Sigmoid colon (tissue), 7 donors: ENCODE data around the gene LGALSL. TPM values are rescaled to one million over a fixed set of nuclear protein-coding genes. Genes with fewer than 3 reads are reported as not detected.

ENCODE experiments used
- DNase-seq: peaks from one replicate; pipeline ENCODE4 v3.0.0-alpha.2; 2019
- H3K27ac ChIP-seq, 4 donors: fragments of 200-600 bp; sonication (generic); one replicate each; pipeline ENCODE4 v1.5.1; 2016 to 2019; ENCODE audit warnings: mild to moderate bottlenecking in 1 of 4
- H3K27me3 ChIP-seq, 3 donors: fragments of 200-600 bp; sonication (generic); one replicate each; pipeline ENCODE4 v1.5.1; 2019; ENCODE audit warnings: mild to moderate bottlenecking in 1 of 3
- H3K36me3 ChIP-seq, 4 donors: fragments of 200-600 bp; sonication (generic); one replicate each; pipeline ENCODE4 v1.5.1; 2016 to 2019
- H3K4me1 ChIP-seq, 4 donors: fragments of 200-600 bp; sonication (generic); one replicate each; pipeline ENCODE4 v1.5.1; 2017 to 2019
- H3K4me3 ChIP-seq, 4 donors: fragments of 200-600 bp; sonication (generic); one replicate each; pipeline ENCODE4 v1.5.1; 2017 to 2019; ENCODE audit warnings: mild to moderate bottlenecking in 2 of 4, moderate library complexity in 1 of 4
- H3K9me3 ChIP-seq, 4 donors: fragments of 200-600 bp in 3 of 4; sonication (generic) in 3 of 4; one replicate each; pipeline versions ENCODE4 v1.5.1 to v1.6.1; 2013 to 2019
- EP300 ChIP-seq, 4 donors: sonication (generic); formaldehyde crosslinking; IDR thresholded peaks; one replicate each; pipeline ENCODE4 v1.6.1; 2017; ENCODE audit warnings: antibody characterized with exemption in 4 of 4
- POLR2A ChIP-seq, 2 donors: fragments of 450-650 bp; IDR thresholded peaks; one replicate each; pipeline ENCODE4 v1.6.1; 2016; ENCODE audit warnings: antibody characterized with exemption in 2 of 2, mild to moderate bottlenecking in 2 of 2, moderate library complexity in 2 of 2
- POLR2AphosphoS5 ChIP-seq, 4 donors: sonication (generic); formaldehyde crosslinking; IDR thresholded peaks; one replicate each; pipeline ENCODE4 v1.6.1; 2017; ENCODE audit warnings: antibody characterized with exemption in 4 of 4
- WGBS, 2 donors: extraction: QIAGEN DNeasy Blood & Tissue Kit; methylation state at CpG; one replicate each; pipeline ENCODE4 v1.1.7; 2013; 5-methylcytosine and 5-hydroxymethylcytosine counted together
- intact Hi-C: fragments of 100-400 bp; cut with DNase I; formaldehyde crosslinking; loops from one replicate; pipeline ENCODE4 v1.15.1; 2023
- polyA plus RNA-seq, 3 donors: library from polyadenylated mRNA; stranded (reverse); fragments of 200-250 nt; gene quantifications; one replicate each; pipeline ENCODE4 v1.2.3, GENCODE V29; 2013
- total RNA-seq, 4 donors: library from RNA; depleted of rRNA; stranded (reverse); fragments of >200 nt; gene quantifications; one replicate each; pipeline ENCODE4 v1.1.0, GENCODE V29; 2016
- TF ChIP-seq, protein P1 (sequence below), 4 experiments: fragments of 450-650 bp in 3 of 4; fragments of 200-600 bp in 1 of 4; IDR thresholded peaks; one replicate each; pipeline ENCODE4 v1.5.1; 2016 to 2019; ENCODE audit warnings: antibody characterized with exemption in 4 of 4, mild to moderate bottlenecking in 3 of 4, moderate library complexity in 2 of 4
- donor health status: healthy with polysubstance abuse.
- donor health status: Bipolar disorder and iron deficiency.
- donor health status: healthy.

The LGALSL gene
- total and polyA plus RNA-seq, 7 donors, result 7.1 to 36.0 (median 10.4) TPM

DNA sequence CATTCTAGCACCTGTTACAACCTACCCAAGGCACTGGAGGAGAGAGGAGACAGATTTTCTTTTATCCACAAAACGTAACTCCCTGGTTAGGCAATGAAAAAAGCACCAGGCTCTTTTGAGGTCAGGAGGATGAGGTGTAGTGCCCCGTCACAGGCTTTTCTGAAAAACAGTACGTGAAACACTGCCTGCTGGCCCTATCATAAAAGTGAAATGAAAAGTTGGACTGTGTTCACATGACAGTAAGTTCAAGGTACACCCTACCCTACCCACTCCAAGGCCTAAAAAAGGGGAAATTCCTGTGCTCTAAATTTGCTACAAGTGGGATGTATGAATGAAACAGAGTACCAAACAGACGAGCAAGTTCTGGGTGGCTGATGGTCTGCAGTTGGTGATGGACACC lies 17.6 kb downstream of the LGALSL start:
- Histone ChIP-seq H3K4me1 (no peaks in the 10 kb centered on the region), H3K4me3 (no peak overlapping the region), H3K27me3 (no peaks in the 10 kb centered on the region), H3K36me3 (no peaks in the 10 kb centered on the region), H3K9me3 (no peaks in the 10 kb centered on the region), H3K27ac (no peak overlapping the region)
- intact Hi-C loops, result no loop called here
- 27 to 71% methylated on average over 4 of the region's 4 CpGs for WGBS, 2 donors
- no peak for DNase-seq
- no peak for TF ChIP-seq POLR2A (IDR thresholded peaks at IDR 0.05)
- TF ChIP-seq POLR2AphosphoS5 (IDR thresholded peaks at IDR 0.05), result no peak
- no peak for TF ChIP-seq EP300 (IDR thresholded peaks at IDR 0.05)
- TF ChIP-seq, protein P1, sequence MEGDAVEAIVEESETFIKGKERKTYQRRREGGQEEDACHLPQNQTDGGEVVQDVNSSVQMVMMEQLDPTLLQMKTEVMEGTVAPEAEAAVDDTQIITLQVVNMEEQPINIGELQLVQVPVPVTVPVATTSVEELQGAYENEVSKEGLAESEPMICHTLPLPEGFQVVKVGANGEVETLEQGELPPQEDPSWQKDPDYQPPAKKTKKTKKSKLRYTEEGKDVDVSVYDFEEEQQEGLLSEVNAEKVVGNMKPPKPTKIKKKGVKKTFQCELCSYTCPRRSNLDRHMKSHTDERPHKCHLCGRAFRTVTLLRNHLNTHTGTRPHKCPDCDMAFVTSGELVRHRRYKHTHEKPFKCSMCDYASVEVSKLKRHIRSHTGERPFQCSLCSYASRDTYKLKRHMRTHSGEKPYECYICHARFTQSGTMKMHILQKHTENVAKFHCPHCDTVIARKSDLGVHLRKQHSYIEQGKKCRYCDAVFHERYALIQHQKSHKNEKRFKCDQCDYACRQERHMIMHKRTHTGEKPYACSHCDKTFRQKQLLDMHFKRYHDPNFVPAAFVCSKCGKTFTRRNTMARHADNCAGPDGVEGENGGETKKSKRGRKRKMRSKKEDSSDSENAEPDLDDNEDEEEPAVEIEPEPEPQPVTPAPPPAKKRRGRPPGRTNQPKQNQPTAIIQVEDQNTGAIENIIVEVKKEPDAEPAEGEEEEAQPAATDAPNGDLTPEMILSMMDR (IDR thresholded peaks at IDR 0.05), result no peak

DNA sequence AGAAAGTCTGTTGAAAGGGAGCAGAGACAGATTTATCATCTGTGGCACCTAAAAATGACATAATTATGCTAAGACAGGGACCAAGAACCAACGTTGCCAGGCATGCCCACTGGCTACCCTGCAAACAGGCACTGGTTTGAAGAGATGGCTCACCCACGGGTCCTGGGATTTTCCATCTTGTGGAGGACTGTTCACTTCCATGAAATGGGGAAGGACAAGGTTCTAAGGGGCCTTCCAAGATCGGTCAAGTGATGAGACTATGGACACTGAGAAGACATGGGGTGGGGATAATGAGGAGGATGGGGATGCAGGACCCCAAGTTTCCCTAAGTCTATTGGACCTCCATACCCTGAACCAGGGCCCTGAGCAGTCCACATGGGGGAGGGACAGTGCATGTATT lies 18.9 kb downstream of the LGALSL start:
- intact Hi-C loops, result no loop called here
- no peak overlapping the region for H3K4me3 ChIP-seq
- TF ChIP-seq POLR2AphosphoS5 (IDR thresholded peaks at IDR 0.05) (no peak), EP300 (IDR thresholded peaks at IDR 0.05) (no peak), POLR2A (IDR thresholded peaks at IDR 0.05) (no peak)
- TF ChIP-seq, protein P1 (IDR thresholded peaks at IDR 0.05), result no peak
- no peak overlapping the region for H3K27ac ChIP-seq
- 84 to 90% methylated on average over 3 of the region's 3 CpGs for WGBS, 2 donors
- no peaks in the 10 kb centered on the region for H3K27me3 ChIP-seq
- no peaks in the 10 kb centered on the region for H3K9me3 ChIP-seq
- no peaks in the 10 kb centered on the region for H3K36me3 ChIP-seq
- no peaks in the 10 kb centered on the region for H3K4me1 ChIP-seq
- no peak for DNase-seq

DNA sequence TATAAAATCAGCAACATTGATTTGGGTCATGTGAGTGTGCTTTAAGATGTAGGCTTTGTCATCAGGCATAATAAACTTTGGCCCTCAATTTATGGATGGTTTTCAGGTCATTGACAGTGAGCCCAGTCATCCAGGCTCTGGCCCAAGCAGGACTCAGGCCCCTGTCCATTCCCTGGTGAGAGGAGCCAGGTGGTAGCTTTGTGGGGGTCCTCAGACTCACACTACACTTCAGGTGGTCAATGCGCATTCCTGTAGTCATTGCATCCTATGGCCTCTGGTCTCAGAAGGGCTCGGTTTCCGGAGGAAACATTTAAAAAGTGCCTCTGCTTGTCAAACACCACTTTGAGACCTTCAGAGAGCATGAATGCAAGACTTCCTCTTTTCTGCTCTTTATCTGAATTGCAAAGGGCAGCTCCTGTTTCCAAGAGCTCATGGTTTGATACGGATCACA lies 20.2 kb downstream of the LGALSL start:
- Histone ChIP-seq H3K4me3 (no peak overlapping the region), H3K4me1 (no peaks in the 10 kb centered on the region), H3K27ac (no peak overlapping the region), H3K27me3 (no peaks in the 10 kb centered on the region), H3K9me3 (no peaks in the 10 kb centered on the region), H3K36me3 (no peaks in the 10 kb centered on the region)
- no peak for DNase-seq
- TF ChIP-seq EP300 (IDR thresholded peaks at IDR 0.05), result no peak
- TF ChIP-seq, protein P1 (IDR thresholded peaks at IDR 0.05), result no peak
- no peak for TF ChIP-seq POLR2AphosphoS5 (IDR thresholded peaks at IDR 0.05)
- no peak for TF ChIP-seq POLR2A (IDR thresholded peaks at IDR 0.05)
- intact Hi-C loops, result no loop called here
- WGBS, 2 donors, result 55 to 87% methylated on average over 4 of the region's 4 CpGs

DNA sequence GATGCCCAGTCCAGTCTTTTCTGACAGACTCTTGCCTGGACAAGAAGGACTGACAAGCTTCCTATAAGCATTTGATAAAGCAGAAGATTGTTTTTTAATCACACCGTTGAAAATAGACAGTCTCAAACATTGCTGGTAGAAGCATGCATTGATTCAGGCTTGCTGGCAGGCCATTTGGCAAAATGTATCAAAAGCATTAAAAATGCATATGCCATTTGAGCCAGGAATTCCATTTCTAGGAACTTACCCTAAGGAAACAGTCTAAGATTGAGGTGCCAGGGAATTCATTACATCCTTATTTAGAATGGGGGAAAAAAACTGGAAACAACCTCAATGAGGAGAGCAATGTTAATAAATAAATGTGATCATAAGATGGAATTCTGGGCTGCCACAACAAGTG lies 20.7 kb downstream of the LGALSL start:
- Histone ChIP-seq H3K36me3 (no peaks in the 10 kb centered on the region), H3K9me3 (no peaks in the 10 kb centered on the region), H3K27ac (no peak overlapping the region), H3K27me3 (no peaks in the 10 kb centered on the region), H3K4me3 (no peak overlapping the region), H3K4me1 (no peaks in the 10 kb centered on the region)
- 58 to 85% methylated on average over 1 of the region's 1 CpG for WGBS, 2 donors
- no peak for TF ChIP-seq POLR2AphosphoS5 (IDR thresholded peaks at IDR 0.05)
- no peak for TF ChIP-seq EP300 (IDR thresholded peaks at IDR 0.05)
- TF ChIP-seq, protein P1 (IDR thresholded peaks at IDR 0.05), result no peak
- DNase-seq, result no peak
- intact Hi-C loops, result no loop called here

DNA sequence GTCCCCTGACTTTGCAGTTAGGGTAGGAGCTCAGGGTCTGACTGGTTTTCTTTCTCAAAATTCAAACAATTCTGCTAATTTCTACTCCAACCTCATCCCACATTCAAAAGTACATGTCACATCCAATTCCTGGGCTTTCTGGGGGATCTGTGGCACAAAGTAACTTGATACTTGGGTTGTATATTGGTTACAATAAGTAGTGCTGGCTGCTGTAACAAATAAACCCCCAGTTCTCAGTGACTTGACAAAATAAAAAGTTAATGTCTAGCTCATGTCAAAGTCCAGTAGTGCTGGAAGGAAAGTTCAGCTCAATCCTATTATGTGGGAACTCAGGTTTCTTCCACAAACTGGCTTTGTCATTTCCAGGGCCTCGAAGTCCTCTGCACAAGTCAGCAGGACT lies 23.1 kb downstream of the LGALSL start:
- no peaks in the 10 kb centered on the region for H3K36me3 ChIP-seq
- H3K9me3 ChIP-seq, result no peaks in the 10 kb centered on the region
- H3K4me1 ChIP-seq, result no peaks in the 10 kb centered on the region
- no peak for DNase-seq
- H3K4me3 ChIP-seq, result no peak overlapping the region
- intact Hi-C loops, result no loop called here
- no peak overlapping the region for H3K27ac ChIP-seq
- no peaks in the 10 kb centered on the region for H3K27me3 ChIP-seq
- TF ChIP-seq POLR2A (IDR thresholded peaks at IDR 0.05), result no peak
- TF ChIP-seq EP300 (IDR thresholded peaks at IDR 0.05), result no peak
- TF ChIP-seq POLR2AphosphoS5 (IDR thresholded peaks at IDR 0.05), result no peak
- TF ChIP-seq, protein P1 (IDR thresholded peaks at IDR 0.05), result no peak
- 88 to 90% methylated on average over 1 of the region's 1 CpG for WGBS, 2 donors
